ENCODE data around the gene ASIC4. TPM values are rescaled to one million over a fixed set of nuclear protein-coding genes. Genes with fewer than 3 reads are reported as not detected.

Gene ASIC4
- total and polyA plus RNA-seq, 2 of the 8 experiments (the other 6 are each of a cell fraction or from before 2014, with no cell fraction given), result 0.12 to 0.22 TPM

- Histone ChIP-seq H4K91ac (replicated peaks; ENCODE audit: insufficient read length, low read length) (peak overlapping the region; percentile 88), H3K18ac (ENCODE audit: extremely low read depth, low read length) (peak overlapping the region; percentile 40; the same call in 1 of the 2 replicates), H3K14ac (ENCODE audit: insufficient read length) (no peak overlapping the region), H4K8ac (ENCODE audit: extremely low read depth, insufficient read depth, low read length) (no peak overlapping the region), H3K4me2 (ENCODE audit: insufficient read depth in 1 of 2, low read depth in 2 of 2, low read length in 2 of 2) (peak overlapping the region; percentile 81 to 92), H2BK12ac (ENCODE audit: low read depth, low read length) (peak overlapping the region; percentile 97; the same call in 1 of the 2 replicates), H3K27ac (ENCODE audit: low read depth, low read length) (no peak overlapping the region), H3K23me2 (ENCODE audit: low read depth, low read length) (peaks cover 2% of the 10 kb centered on the region; the same call in 1 of the 2 replicates), H3K36me3 (ENCODE audit: control insufficient read depth in 2 of 4, insufficient read depth in 4 of 4, low read length in 3 of 4) (no peaks in the 10 kb centered on the region), H3K56ac (replicated peaks; ENCODE audit: insufficient read length, low read depth, low read length) (no peak overlapping the region), H2AK5ac (ENCODE audit: low read depth, low read length) (peak overlapping the region; percentile 45; the same call in 1 of the 2 replicates), H3K4me3 (ENCODE audit: extremely low read depth in 1 of 4, insufficient read depth in 2 of 4, low read depth in 3 of 4, low read length in 4 of 4) (peak overlapping the region in 1 of 4 experiments; percentile 63; a peak in 1 of 8 replicates), H3K9ac (replicated peaks in 1 of 4; ENCODE audit: extremely low read depth in 1 of 4, low read depth in 3 of 4, low read length in 3 of 4) (no peak overlapping the region), H3K79me1 (ENCODE audit: low read depth, low read length) (no peaks in the 10 kb centered on the region), H3K4me1 (replicated peaks in 1 of 4; ENCODE audit: control insufficient read depth in 3 of 4, insufficient read depth in 4 of 4, low read length in 3 of 4) (peaks cover 0 to 28% (median 19%) of the 10 kb centered on the region in 4 experiments; a peak in 6 of 7 replicates), H2BK120ac (replicated peaks; ENCODE audit: low read depth, low read length) (no peak overlapping the region), H2BK15ac (ENCODE audit: low read length) (peak overlapping the region; percentile 51; the same call in 1 of the 2 replicates), H4K20me1 (replicated peaks in 1 of 2; ENCODE audit: control insufficient read depth in 1 of 2, insufficient read depth in 2 of 2, low read length in 2 of 2) (peaks cover 0 to 2% of the 10 kb centered on the region in 2 experiments), H3K27me3 (replicated peaks in 1 of 4; ENCODE audit: control insufficient read depth in 3 of 4, extremely low read depth in 1 of 4, insufficient read depth in 3 of 4, low read length in 3 of 4) (peaks cover 0 to 14% (median 4%) of the 10 kb centered on the region in 4 experiments; a peak in 3 of 7 replicates), H2AFZ (ENCODE audit: low read length) (no peak overlapping the region), H2BK5ac (ENCODE audit: low read depth, low read length) (peak overlapping the region; percentile 16; the same call in 1 of the 2 replicates), H3K9me3 (ENCODE audit: insufficient read depth in 2 of 2, low read depth in 1 of 2, low read length in 1 of 2) (no peaks in the 10 kb centered on the region), H3K4ac (replicated peaks; ENCODE audit: insufficient read length, low read depth, low read length) (no peak overlapping the region), H2BK20ac (ENCODE audit: low read length) (peak overlapping the region; percentile 82; the same call in 1 of the 2 replicates), H4K5ac (ENCODE audit: insufficient read length, low read depth, low read length) (peak overlapping the region; percentile 38), H3K79me2 (ENCODE audit: control insufficient read depth in 1 of 2, insufficient read depth in 2 of 2, low read length in 2 of 2) (no peaks in the 10 kb centered on the region), H3K23ac (ENCODE audit: insufficient read length) (no peak overlapping the region)
- 20% methylated on average over 13 of the region's 14 CpGs; no CpG with 5 or more reads in 1 of the 2 experiments for WGBS, 2 experiments (ENCODE audit: extremely low coverage in 1 of 2, insufficient coverage in 1 of 2, insufficient read length in 1 of 2, insufficient replicate concordance in 2 of 2, low coverage in 1 of 2, low lambda C conversion rate in 2 of 2, missing lambda C conversion rate in 1 of 2)
- FAIRE-seq (no peak), DNase-seq (ENCODE audit: low read depth in 1 of 2, low spot score in 2 of 2) (peak in 1 of 2 experiments; percentile 86)
- ChIA-PET CTCF (ENCODE audit: partially characterized antibody) (interaction anchor here (1.0 to 113.1 kb wide), 12 partner anchors 8 to 223 kb away, joined by 3 to 7248 read pairs (median 16); partner anchors contain the start of genes ASIC4, DES, DNPEP and GMPPA), POLR2A (ENCODE audit: partially characterized antibody) (interaction anchor here (0.6 to 5.5 kb wide), 9 partner anchors 10 to 36 kb away, joined by 3 to 36 read pairs (median 6); partner anchors contain the start of gene GMPPA)
- TF ChIP-seq NANOG (IDR thresholded peaks at IDR 0.05; ENCODE audit: insufficient read depth, low read depth, low read length, poor library complexity, severe bottlenecking) (no peak), ASH2L (IDR thresholded peaks at IDR 0.05; ENCODE audit: low read length) (no peak), BRCA1 (IDR thresholded peaks at IDR 0.05; ENCODE audit: low read depth, low read length) (no peak), RFX5 (IDR thresholded peaks at IDR 0.05; ENCODE audit: borderline replicate concordance, low read depth, low read length) (no peak), NRF1 (IDR thresholded peaks at IDR 0.05; ENCODE audit: low read depth, low read length) (no peak), SRF (IDR thresholded peaks at IDR 0.05; ENCODE audit: low read depth, low read length) (no peak)
- TF ChIP-seq, protein P1, sequence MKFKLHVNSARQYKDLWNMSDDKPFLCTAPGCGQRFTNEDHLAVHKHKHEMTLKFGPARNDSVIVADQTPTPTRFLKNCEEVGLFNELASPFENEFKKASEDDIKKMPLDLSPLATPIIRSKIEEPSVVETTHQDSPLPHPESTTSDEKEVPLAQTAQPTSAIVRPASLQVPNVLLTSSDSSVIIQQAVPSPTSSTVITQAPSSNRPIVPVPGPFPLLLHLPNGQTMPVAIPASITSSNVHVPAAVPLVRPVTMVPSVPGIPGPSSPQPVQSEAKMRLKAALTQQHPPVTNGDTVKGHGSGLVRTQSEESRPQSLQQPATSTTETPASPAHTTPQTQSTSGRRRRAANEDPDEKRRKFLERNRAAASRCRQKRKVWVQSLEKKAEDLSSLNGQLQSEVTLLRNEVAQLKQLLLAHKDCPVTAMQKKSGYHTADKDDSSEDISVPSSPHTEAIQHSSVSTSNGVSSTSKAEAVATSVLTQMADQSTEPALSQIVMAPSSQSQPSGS (IDR thresholded peaks at IDR 0.05; ENCODE audit: low read length), result no peak
- TF ChIP-seq, protein P2, sequence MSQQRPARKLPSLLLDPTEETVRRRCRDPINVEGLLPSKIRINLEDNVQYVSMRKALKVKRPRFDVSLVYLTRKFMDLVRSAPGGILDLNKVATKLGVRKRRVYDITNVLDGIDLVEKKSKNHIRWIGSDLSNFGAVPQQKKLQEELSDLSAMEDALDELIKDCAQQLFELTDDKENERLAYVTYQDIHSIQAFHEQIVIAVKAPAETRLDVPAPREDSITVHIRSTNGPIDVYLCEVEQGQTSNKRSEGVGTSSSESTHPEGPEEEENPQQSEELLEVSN (IDR thresholded peaks at IDR 0.05), result 0 out of 2 replicates have a peak, but pooled peaks have one; percentile 9
These were observed 7.0 kb downstream of the ASIC4 start for GRCh38 chr2:219521066-219521880.
